ENCODE measurements around the gene DTX3L.

DNA sequence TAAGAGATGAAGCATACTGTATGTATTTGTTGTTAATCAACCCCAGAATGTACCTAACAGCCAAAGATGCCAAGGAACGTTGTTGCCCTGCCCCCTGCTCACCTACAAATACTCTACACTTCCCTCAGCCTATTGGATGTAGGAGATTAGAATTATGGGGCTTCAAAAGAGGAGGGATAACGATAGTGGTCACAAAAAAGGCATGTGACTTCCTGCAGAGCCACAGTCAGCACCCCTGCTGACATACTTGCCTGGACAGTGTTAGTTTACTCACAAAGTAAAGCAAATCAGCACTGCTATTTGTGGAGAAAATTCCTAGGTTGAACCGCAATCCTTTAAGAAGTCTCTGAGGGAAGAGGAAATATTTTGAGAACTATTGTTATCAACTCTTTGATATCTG lies 51.2 kb downstream of the DTX3L start:
- TF ChIP-seq EZH2 (IDR thresholded peaks at IDR 0.05) (no peak), POLR2AphosphoS5 (IDR thresholded peaks at IDR 0.05; ENCODE audit: borderline replicate concordance, low read depth, low read length) (no peak)

Measured in SK-N-MC (cell line).